Skeletal muscle tissue (tissue), 2 donors: ENCODE results near the gene ANKRD62. TPM values are rescaled to one million over a fixed set of nuclear protein-coding genes. Genes with fewer than 3 reads are reported as not detected.

Experiments
- small RNA-seq: library from RNA; depleted of rRNA; stranded (forward); fragments of <200 nt; gene quantifications from one replicate; pipeline ENCODE3, GENCODE V24; 2014
- total RNA-seq: library from RNA; depleted of rRNA; stranded (reverse); fragments of >200 nt; gene quantifications from one replicate; pipeline ENCODE4 v1.2.3, GENCODE V29; 2014

Gene ANKRD62
- total RNA-seq, 1 donor from 2014 or later = not detected

Small RNA genes lying within 50 kb of the gene (small RNA-seq; reads per million reads assigned to genes)
- not detected for gene RNU6-324P

Other genes starting within 250 kb of the ANKRD62 start
- gene CHMP1B, start 242.4 kb upstream of the ANKRD62 start, total RNA-seq = 29.2 TPM
- 20.9 TPM for gene MPPE1, start 185.5 kb upstream of the ANKRD62 start, total RNA-seq
- gene IMPA2, start 112.3 kb upstream of the ANKRD62 start, total RNA-seq = 33.9 TPM
- gene CIDEA, start 160.5 kb downstream of the ANKRD62 start, total RNA-seq = 2.1 TPM
- 499 TPM for gene TUBB6, start 214.4 kb downstream of the ANKRD62 start, total RNA-seq